Cortex of kidney (tissue), 1 donor: ENCODE data around the gene NNMT.

Experiments used
- DNase-seq: peaks from one replicate; lab custom pipeline; 2025; lab: John Stamatoyannopoulos, UW

Gene NNMT

DNA sequence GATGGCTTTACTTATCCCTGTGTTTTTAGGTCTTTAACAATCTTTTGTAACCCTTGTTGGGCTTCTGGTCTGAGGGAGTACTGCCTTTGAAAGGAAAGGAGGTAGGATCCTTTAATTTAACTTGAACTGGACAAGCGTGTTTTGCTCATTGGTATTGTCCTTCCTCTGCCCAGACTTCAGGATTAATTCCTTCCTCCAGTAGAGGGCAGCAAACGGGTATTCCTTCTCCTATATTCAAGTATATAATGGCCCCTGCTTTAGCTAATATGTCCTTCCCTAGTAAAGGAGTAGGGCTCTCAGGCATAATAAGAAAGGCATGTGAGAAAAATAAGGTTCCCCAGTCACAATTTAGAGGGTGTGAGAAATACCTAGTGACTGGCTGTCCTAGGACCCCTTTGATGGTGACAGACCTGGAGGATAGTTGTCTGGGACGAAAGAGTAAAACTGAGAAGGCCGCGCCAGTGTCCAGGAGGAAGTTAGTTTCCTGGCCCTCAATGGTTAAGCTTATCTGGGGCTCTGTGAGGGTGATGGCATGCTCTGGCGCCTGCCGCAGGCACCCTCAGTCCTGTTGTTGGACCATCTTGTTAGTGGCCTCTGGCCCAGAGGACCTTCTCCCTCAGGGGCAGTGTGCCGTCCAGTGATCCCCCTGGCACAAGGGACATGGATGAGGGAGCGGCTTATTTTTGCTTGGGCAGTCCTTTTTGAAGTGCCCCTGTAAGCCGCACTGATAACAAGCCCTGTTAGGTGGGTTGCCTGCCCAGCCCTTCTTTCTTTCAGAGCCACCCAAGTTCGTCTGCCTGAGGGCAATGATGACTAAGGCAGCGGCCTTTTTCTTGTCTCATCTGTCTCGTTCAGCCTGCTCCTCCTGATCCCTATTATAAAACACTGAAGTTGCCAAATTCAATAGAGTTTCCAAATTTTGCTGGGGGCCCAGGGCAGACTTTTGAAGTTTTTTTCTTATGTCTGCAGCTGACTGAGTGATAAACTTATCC lies 52.3 kb downstream of the NNMT start:
- no peak for DNase-seq

GRCh38 chr11:114350022-114350421 lies 53.8 kb downstream of the NNMT start:
- no peak for DNase-seq

DNA sequence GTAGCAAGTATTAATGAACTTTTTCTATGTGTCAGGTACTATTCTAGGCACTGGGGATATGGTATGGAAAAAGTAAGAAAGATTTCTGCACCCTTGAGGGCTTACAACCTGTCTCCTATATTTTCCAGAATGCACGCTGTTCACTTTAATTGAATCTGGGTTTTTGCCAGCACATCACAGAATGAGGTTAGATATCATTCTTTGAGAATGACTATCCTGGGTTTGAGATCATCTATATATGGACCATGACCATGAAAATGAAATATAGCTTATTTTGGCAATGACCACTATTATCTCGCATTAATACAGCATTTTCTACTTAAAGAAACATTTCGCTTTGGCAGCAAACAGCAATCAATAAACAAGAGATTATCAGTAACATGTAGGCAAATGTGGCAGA lies 57.2 kb downstream of the NNMT start:
- DNase-seq, result no peak

DNA sequence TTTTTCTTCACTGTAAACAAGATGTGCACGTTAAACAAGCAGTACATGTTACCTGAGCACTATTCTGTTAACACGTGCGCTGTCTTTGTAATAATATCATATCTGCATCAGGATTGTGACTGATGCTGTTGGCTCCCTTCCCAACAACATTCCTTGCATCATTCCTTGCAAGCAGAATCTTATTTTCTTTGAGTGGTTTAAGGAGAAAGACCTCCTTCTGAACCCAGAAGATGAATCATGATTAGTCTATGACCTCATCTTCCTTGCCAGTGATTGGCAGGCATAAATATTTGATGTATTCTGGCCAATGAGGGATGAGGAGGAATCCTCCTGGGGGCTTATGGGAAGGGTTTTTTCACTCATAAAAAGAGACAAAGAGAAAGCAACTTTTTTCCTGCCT lies 57.9 kb downstream of the NNMT start:
- no peak for DNase-seq

- no peak for DNase-seq
Measured at GRCh38 chr11:114358716-114359115, 62.5 kb downstream of the NNMT start.

DNA sequence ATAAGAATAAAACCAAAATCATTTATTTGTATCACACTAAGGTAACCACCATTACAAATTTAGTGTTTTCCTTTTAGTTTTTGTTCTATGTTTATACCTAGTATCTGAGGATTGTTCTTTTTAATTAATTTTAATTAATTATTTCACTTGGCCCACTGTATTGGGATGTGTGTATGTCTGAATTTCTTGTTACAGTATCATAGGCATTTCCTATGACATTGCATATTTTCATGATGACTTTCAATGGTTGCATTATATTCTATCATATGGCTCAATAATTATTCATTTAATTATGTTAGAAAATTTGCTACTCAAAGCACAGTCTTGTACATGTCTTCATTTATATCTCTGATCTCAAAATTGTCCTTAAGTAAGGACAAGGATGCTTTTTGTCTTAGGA lies 63.1 kb downstream of the NNMT start:
- no peak for DNase-seq

GRCh38 chr11:114362326-114362725 lies 66.1 kb downstream of the NNMT start:
- no peak for DNase-seq

GRCh38 chr11:114362958-114363357 lies 66.8 kb downstream of the NNMT start:
- DNase-seq, result no peak
